IMR-90 (cell line): ENCODE data around the gene PPP1R37. TPM values are rescaled to one million over a fixed set of nuclear protein-coding genes. Genes with fewer than 3 reads are reported as not detected.

Experiments
- ATAC-seq: fragments of 200-7000 bp; cut with Tn5 transposase; 2 replicates; pipeline ENCODE4 v1.9.1; 2020; ENCODE audit warnings: low read depth, mild to moderate bottlenecking, moderate library complexity
- BruUV-seq: library from RNA; stranded (reverse); fragments of 400-500 nt; replicated peaks from 2 replicates; lab custom pipeline; 2021; lab: Mats Ljungman, UMichigan
- CTCF ChIA-PET: fragments of 300-600 bp; formaldehyde crosslinking; extraction: SDS; loops from one replicate; lab custom pipeline; 2021; ENCODE audit warnings: antibody characterized with exemption; lab: Yijun Ruan, JAX
- POLR2A ChIA-PET: fragments of 300-600 bp; sonication (Branson Sonifier 250); formaldehyde crosslinking; loops from one replicate; lab custom pipeline; 2022; ENCODE audit warnings: antibody characterized with exemption; ENCODE audit not compliant: unreplicated experiment; lab: Charles Lee
- DNase-seq: peaks from one replicate; pipeline ENCODE4 v3.0.0; 2013
- H2AFZ ChIP-seq: replicated peaks from 2 replicates; pipeline ENCODE3; 2013; ENCODE audit warnings: low read length, mild to moderate bottlenecking; ENCODE audit not compliant: poor library complexity
- H2AK5ac ChIP-seq: 2 replicates; pipeline ENCODE4 v1.6.1; 2013; ENCODE audit warnings: low read depth, low read length, inconsistent platforms
- H2AK9ac ChIP-seq: replicated peaks from 2 replicates; pipeline ENCODE3; 2013; ENCODE audit warnings: mild to moderate bottlenecking, low read depth, low read length, moderate library complexity; ENCODE audit not compliant: poor library complexity
- H2BK120ac ChIP-seq: 2 replicates; pipeline ENCODE4 v1.6.1; 2013; ENCODE audit warnings: low read depth, low read length, inconsistent platforms
- H2BK15ac ChIP-seq: 3 replicates; pipeline ENCODE4 v1.6.1; 2013; ENCODE audit warnings: low read depth, low read length, inconsistent platforms
- H2BK20ac ChIP-seq: 2 replicates; pipeline ENCODE4 v1.6.1; 2013; ENCODE audit warnings: low read depth, mild to moderate bottlenecking, inconsistent platforms, low read length, moderate library complexity
- H2BK5ac ChIP-seq: 2 replicates; pipeline ENCODE4 v1.6.1; 2013; ENCODE audit warnings: mild to moderate bottlenecking, low read depth, low read length, inconsistent platforms; ENCODE audit not compliant: poor library complexity, severe bottlenecking
- H3K14ac ChIP-seq: replicated peaks from 2 replicates; pipeline ENCODE4 v1.6.1; 2013; ENCODE audit warnings: low read depth, low read length, inconsistent platforms
- H3K18ac ChIP-seq: 2 replicates; pipeline ENCODE4 v1.6.1; 2013; ENCODE audit warnings: low read depth, low read length, control low read depth
- H3K23ac ChIP-seq: 2 replicates; pipeline ENCODE4 v1.6.1; 2013; ENCODE audit warnings: low read depth, low read length, inconsistent platforms
- H3K27ac ChIP-seq: 2 replicates; pipeline ENCODE4 v1.5.1; 2013; ENCODE audit warnings: mild to moderate bottlenecking, control low read depth, low read length; ENCODE audit not compliant: insufficient read depth
- H3K27me3 ChIP-seq: 2 replicates; pipeline ENCODE4 v1.6.1; 2013; ENCODE audit warnings: low read length; ENCODE audit not compliant: control insufficient read depth, insufficient read depth
- H3K36me3 ChIP-seq: 2 replicates; pipeline ENCODE4 v1.6.1; 2013; ENCODE audit warnings: low read length, mixed read lengths; ENCODE audit not compliant: control insufficient read depth, insufficient read depth
- H3K4ac ChIP-seq: 2 replicates; pipeline ENCODE4 v1.6.1; 2013; ENCODE audit warnings: low read depth, low read length, inconsistent platforms
- H3K4me1 ChIP-seq: 2 replicates; pipeline ENCODE4 v1.6.1; 2013; ENCODE audit warnings: low read length, mixed read lengths; ENCODE audit not compliant: control insufficient read depth, insufficient read depth
- H3K4me2 ChIP-seq: 2 replicates; pipeline ENCODE4 v1.6.1; 2013; ENCODE audit warnings: low read depth, mild to moderate bottlenecking, control low read depth, low read length, moderate library complexity
- H3K4me3 ChIP-seq: 2 replicates; pipeline ENCODE4 v1.5.1; 2013; ENCODE audit warnings: low read depth, mild to moderate bottlenecking, control low read depth, low read length, moderate library complexity; ENCODE audit not compliant: insufficient read depth
- H3K56ac ChIP-seq: 2 replicates; pipeline ENCODE4 v1.6.1; 2013; ENCODE audit warnings: low read length, inconsistent platforms; ENCODE audit not compliant: insufficient read depth; ENCODE audit errors: extremely low read depth
- H3K79me1 ChIP-seq, 2 experiments: 2 replicates each; pipeline ENCODE4 v1.6.1; 2013; ENCODE audit warnings: low read length in 2 of 2, inconsistent platforms in 1 of 2, low read depth in 1 of 2
- H3K9ac ChIP-seq: 2 replicates; pipeline ENCODE4 v1.6.1; 2013; ENCODE audit warnings: low read depth, low read length, control low read depth
- H3K9me1 ChIP-seq: 2 replicates; pipeline ENCODE4 v1.6.1; 2013; ENCODE audit warnings: low read length, inconsistent platforms; ENCODE audit not compliant: insufficient read depth
- H3K9me3 ChIP-seq: 2 replicates; pipeline ENCODE4 v1.6.1; 2013; ENCODE audit warnings: low read length; ENCODE audit not compliant: control insufficient read depth, insufficient read depth
- H4K20me1 ChIP-seq: 2 replicates; pipeline ENCODE4 v1.6.1; 2013; ENCODE audit warnings: low read length, inconsistent platforms; ENCODE audit not compliant: insufficient read depth
- H4K5ac ChIP-seq: 2 replicates; pipeline ENCODE4 v1.6.1; 2013; ENCODE audit warnings: mild to moderate bottlenecking, low read depth, low read length, control low read depth
- H4K8ac ChIP-seq, 2 experiments: 2 replicates each; pipeline ENCODE4 v1.6.1; 2013; ENCODE audit warnings: low read depth in 2 of 2, low read length in 2 of 2, control low read depth in 1 of 2, inconsistent platforms in 1 of 2
- H4K91ac ChIP-seq: 2 replicates; pipeline ENCODE4 v1.6.1; 2013; ENCODE audit warnings: low read depth, low read length, inconsistent platforms; ENCODE audit not compliant: insufficient read depth
- CEBPB ChIP-seq: IDR thresholded peaks from 2 replicates; pipeline ENCODE4 v1.6.1; 2012; ENCODE audit warnings: low read depth, low read length, improper control_type of control experiment
- CHD1 ChIP-seq: IDR thresholded peaks from 2 replicates; pipeline ENCODE4 v1.6.1; 2012; ENCODE audit warnings: low read depth, low read length, improper control_type of control experiment
- FOS ChIP-seq: fragments of 150-350 bp; IDR thresholded peaks from 2 replicates; pipeline ENCODE4 v1.6.1; 2016; ENCODE audit warnings: low read depth, low read length
- MXI1 ChIP-seq: IDR thresholded peaks from 2 replicates; pipeline ENCODE4 v1.6.1; 2012; ENCODE audit warnings: low read depth, mild to moderate bottlenecking, low read length, moderate library complexity, borderline replicate concordance
- NFE2L2 ChIP-seq: fragments of 150-350 bp; IDR thresholded peaks from 2 replicates; pipeline ENCODE4 v1.6.1; 2016; ENCODE audit warnings: low read depth, mild to moderate bottlenecking, low read length
- POLR2A ChIP-seq: IDR thresholded peaks from 2 replicates; pipeline ENCODE4 v1.6.1; 2012; ENCODE audit warnings: mild to moderate bottlenecking, low read depth, low read length
- RCOR1 ChIP-seq: IDR thresholded peaks from 2 replicates; pipeline ENCODE4 v1.6.1; 2012; ENCODE audit warnings: mild to moderate bottlenecking, low read length, improper control_type of control experiment; ENCODE audit not compliant: insufficient replicate concordance
- WGBS, 2 experiments: methylation state at CpG; one replicate each; pipeline versions ENCODE4 v1.1.5 to v1.1.7; 2013; ENCODE audit warnings: missing lambda C conversion rate in 2 of 2; ENCODE audit not compliant: insufficient read length in 1 of 2; ENCODE audit errors: extremely low coverage in 2 of 2; 5-methylcytosine and 5-hydroxymethylcytosine counted together
- dilution Hi-C: fragments of 300-500 bp; cut with HindIII; formaldehyde crosslinking; loops from one replicate; pipeline ENCODE4 v1.14.3; 2018; ENCODE audit warnings: low sequenced_read_pairs; ENCODE audit not compliant: unreplicated experiment
- in situ Hi-C: fragments of 300-500 bp; cut with MboI; formaldehyde crosslinking; loops from 3 replicates; pipeline ENCODE4 v1.14.3; 2019; ENCODE audit warnings: low sequenced_read_pairs, inconsistent platforms, mixed read lengths
- intact Hi-C: fragments of 100-400 bp; cut with micrococcal nuclease; formaldehyde crosslinking; loops from 2 replicates; pipeline ENCODE4 v1.10.0; 2022
- polyA plus RNA-seq, 3 experiments: library from polyadenylated mRNA; depleted of rRNA; stranded (reverse); fragments of >200 nt; gene quantifications; 2 replicates each; pipeline ENCODE4 v1.2.3, GENCODE V29; 2012; ENCODE audit warnings: low replicate concordance in 1 of 3
- total RNA-seq: library from RNA; depleted of rRNA; stranded (reverse); fragments of >200 nt; gene quantifications from 2 replicates; pipeline ENCODE4 v1.2.3, GENCODE V29; 2012
- TF ChIP-seq, protein P1 (sequence below): fragments of 150-350 bp; IDR thresholded peaks from 2 replicates; pipeline ENCODE4 v1.6.1; 2017; ENCODE audit warnings: mild to moderate bottlenecking, antibody characterized with exemption, low read length, low read depth

The PPP1R37 gene
- total and polyA plus RNA-seq, 2 of the 4 experiments (the other 2 are of a cell fraction) = 13.1 to 18.5 TPM

DNA sequence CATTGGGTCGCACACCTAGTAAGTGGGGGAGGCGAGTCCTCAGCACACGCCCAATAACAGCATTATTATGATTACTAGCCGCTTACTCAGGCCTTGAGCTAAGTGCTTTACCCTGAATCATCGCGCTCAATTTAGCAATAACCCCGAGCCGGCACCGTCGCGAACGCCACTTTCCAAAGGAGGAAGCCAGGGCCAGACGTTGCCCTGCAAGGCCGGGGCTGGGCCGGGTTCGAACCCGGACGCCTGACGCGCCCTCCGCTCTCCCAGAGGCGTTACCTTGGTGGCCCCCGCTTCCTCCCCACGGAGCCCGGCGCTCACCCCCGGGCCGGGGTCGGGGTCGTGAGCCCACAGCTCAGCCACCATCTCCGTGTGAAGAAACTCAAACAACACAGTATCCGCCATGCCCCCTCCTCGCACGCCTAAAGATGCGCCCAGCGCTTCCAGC lies 84.9 kb downstream of the PPP1R37 start, which contains the start of gene TRAPPC6A:
Gene TRAPPC6A, minus strand, starts transcription at position 421 of the 445 bp plus-strand sequence. Its CDS starts 19 bp downstream, at position 402.
- DNase-seq = peak; percentile 70
- ChIA-PET CTCF (interaction anchor here (0.8 kb wide), 1 partner anchor 25 kb away, joined by 3 read pairs; no protein-coding TSS in a partner anchor), POLR2A (interaction anchor here (0.9 kb wide), 1 partner anchor 139 kb away, joined by 7 read pairs; the partner anchor contains the start of gene CLASRP)
- intact Hi-C loops (no loop called here), dilution Hi-C loops (no loop called here), in situ Hi-C loops (no loop called here)
- Histone ChIP-seq H3K9me3 (no peaks in the 10 kb centered on the region), H4K8ac (peak within 1 kb of the TSS; percentile 29 to 91; a peak in 3 of 4 replicates), H2BK5ac (peak within 1 kb of the TSS; percentile 64), H3K27me3 (no peaks in the 10 kb centered on the region), H2BK15ac (no peak within 1 kb of the TSS), H3K18ac (0 out of 2 replicates have a peak within 1 kb of the TSS, but pooled peaks have one; percentile 12), H3K4ac (peak within 1 kb of the TSS; percentile 54), H4K91ac (no peak within 1 kb of the TSS; the same call in 1 of the 2 replicates), H3K56ac (peak within 1 kb of the TSS; percentile 51), H3K4me2 (peak within 1 kb of the TSS; percentile 96), H3K23ac (peak within 1 kb of the TSS; percentile 83), H3K9me1 (0 out of 2 replicates have a peak, but pooled peaks cover 12% of the 10 kb centered on the region), H3K27ac (peak within 1 kb of the TSS; percentile 69), H2AK5ac (no peak within 1 kb of the TSS; the same call in 1 of the 2 replicates), H3K4me3 (peak within 1 kb of the TSS; percentile 79), H3K79me1 (peaks cover 11 to 44% of the 10 kb centered on the region in 2 experiments), H3K36me3 (peaks cover 4% of the 10 kb centered on the region; the same call in 1 of the 2 replicates), H2AFZ (peak within 1 kb of the TSS; percentile 99), H3K4me1 (peaks cover 4% of the 10 kb centered on the region; the same call in 1 of the 2 replicates), H2BK20ac (no peak within 1 kb of the TSS), H4K20me1 (peaks cover 16% of the 10 kb centered on the region; the same call in 1 of the 2 replicates), H2AK9ac (peak within 1 kb of the TSS; percentile 98), H3K9ac (peak within 1 kb of the TSS; percentile 63), H4K5ac (peak within 1 kb of the TSS; percentile 57; the same call in 1 of the 2 replicates), H3K14ac (peak within 1 kb of the TSS; percentile 74), H2BK120ac (no peak within 1 kb of the TSS)
- BruUV-seq = no TSS peak
- ATAC-seq = peak; percentile 1
- WGBS, 2 experiments = 0% methylated on average over 12 of the region's 36 CpGs; no CpG with 5 or more reads in 1 of the 2 experiments
- TF ChIP-seq CEBPB = peak; percentile 88
- no peak for TF ChIP-seq MXI1
- TF ChIP-seq RCOR1 = no peak
- TF ChIP-seq POLR2A = peak; percentile 86
- TF ChIP-seq FOS = peak; percentile 54; the same call in 1 of the 2 replicates
- TF ChIP-seq, protein P1, sequence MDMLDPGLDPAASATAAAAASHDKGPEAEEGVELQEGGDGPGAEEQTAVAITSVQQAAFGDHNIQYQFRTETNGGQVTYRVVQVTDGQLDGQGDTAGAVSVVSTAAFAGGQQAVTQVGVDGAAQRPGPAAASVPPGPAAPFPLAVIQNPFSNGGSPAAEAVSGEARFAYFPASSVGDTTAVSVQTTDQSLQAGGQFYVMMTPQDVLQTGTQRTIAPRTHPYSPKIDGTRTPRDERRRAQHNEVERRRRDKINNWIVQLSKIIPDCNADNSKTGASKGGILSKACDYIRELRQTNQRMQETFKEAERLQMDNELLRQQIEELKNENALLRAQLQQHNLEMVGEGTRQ = no peak
- TF ChIP-seq CHD1 = peak; percentile 93; the same call in 1 of the 2 replicates
- no peak for TF ChIP-seq NFE2L2
